ENCODE measurements around the gene SPATA17.

GRCh38 chr1:217602380-217602779 lies 28.8 kb upstream of the SPATA17 start:
- TF ChIP-seq POLR2A (IDR thresholded peaks at IDR 0.05; ENCODE audit: low read depth, low read length) (no peak), POLR2AphosphoS5 (IDR thresholded peaks at IDR 0.05; ENCODE audit: low read depth, low read length) (no peak), TAF1 (IDR thresholded peaks at IDR 0.05; ENCODE audit: low read depth, low read length) (no peak), SPI1 (IDR thresholded peaks at IDR 0.05; ENCODE audit: low read depth, low read length) (no peak), POU2F2 (IDR thresholded peaks at IDR 0.05; ENCODE audit: low read depth, low read length) (no peak)

Measured in GM12891 (cell line).